ENCODE results near the gene SLC34A1. TPM values are rescaled to one million over a fixed set of nuclear protein-coding genes. Genes with fewer than 3 reads are reported as not detected.

Gene SLC34A1
- total and polyA plus RNA-seq, 2 of the 4 experiments (the other 2 are of a cell fraction), result not detected

- WGBS, 2 experiments (ENCODE audit: extremely low coverage in 2 of 2, insufficient read length in 1 of 2), result 65% methylated on average over 2 of the region's 5 CpGs; no CpG with 5 or more reads in 1 of the 2 experiments
- peaks cover 46% of the 10 kb centered on the region for H3K27me3 ChIP-seq (ENCODE audit: control insufficient read depth, insufficient read depth, low read length)
- dilution Hi-C loops (cut with HindIII; ENCODE audit: low sequenced_read_pairs, unreplicated experiment) (no loop called here), intact Hi-C loops (cut with micrococcal nuclease) (no loop called here), in situ Hi-C loops (cut with MboI; ENCODE audit: low sequenced_read_pairs) (no loop called here)
- no peak overlapping the region for H2BK20ac ChIP-seq (ENCODE audit: low read depth, low read length)
- no peak overlapping the region for H3K23ac ChIP-seq (ENCODE audit: low read depth, low read length)
- ChIA-PET CTCF (interaction anchor here (1.4 kb wide), 1 partner anchor 9 kb away, joined by 7 read pairs; no protein-coding TSS in a partner anchor), POLR2A (ENCODE audit: unreplicated experiment) (no interaction called here)
- H3K4me3 ChIP-seq (ENCODE audit: insufficient read depth, low read depth, low read length), result no peak overlapping the region
- peaks cover 14% of the 10 kb centered on the region for H4K20me1 ChIP-seq (ENCODE audit: insufficient read depth, low read length)
- H3K4me1 ChIP-seq (ENCODE audit: control insufficient read depth, insufficient read depth, low read length), result peaks cover 11% of the 10 kb centered on the region
- H4K91ac ChIP-seq (ENCODE audit: insufficient read depth, low read depth, low read length), result no peak overlapping the region
- H3K9me1 ChIP-seq (ENCODE audit: insufficient read depth, low read length), result peaks cover 7% of the 10 kb centered on the region
- H2AK9ac ChIP-seq (replicated peaks; ENCODE audit: low read depth, low read length, poor library complexity), result no peak overlapping the region
- H4K8ac ChIP-seq (ENCODE audit: low read depth in 2 of 2, low read length in 2 of 2), result no peak overlapping the region
- BruUV-seq (replicated peaks), result no TSS peak
- H3K9me3 ChIP-seq (ENCODE audit: control insufficient read depth, insufficient read depth, low read length), result no peaks in the 10 kb centered on the region
- H4K5ac ChIP-seq (ENCODE audit: low read depth, low read length), result no peak overlapping the region
- no peak overlapping the region for H2AFZ ChIP-seq (replicated peaks; ENCODE audit: low read length, poor library complexity)
- H3K18ac ChIP-seq (ENCODE audit: low read depth, low read length), result no peak overlapping the region
- H3K27ac ChIP-seq (ENCODE audit: insufficient read depth, low read length), result no peak overlapping the region
- no peak overlapping the region for H3K14ac ChIP-seq (replicated peaks; ENCODE audit: low read depth, low read length)
- no peak overlapping the region for H3K9ac ChIP-seq (ENCODE audit: low read depth, low read length)
- no peak overlapping the region for H2BK15ac ChIP-seq (ENCODE audit: low read depth, low read length)
- no peak overlapping the region for H2BK5ac ChIP-seq (ENCODE audit: low read depth, low read length, poor library complexity, severe bottlenecking)
- peaks cover 0 to 2% of the 10 kb centered on the region in 2 experiments; a peak in 1 of 4 replicates for H3K79me1 ChIP-seq (ENCODE audit: low read depth in 1 of 2, low read length in 2 of 2)
- DNase-seq (no peak), ATAC-seq (ENCODE audit: low read depth) (no peak)
- no peak overlapping the region for H3K56ac ChIP-seq (ENCODE audit: extremely low read depth, insufficient read depth, low read length)
- H3K4me2 ChIP-seq (ENCODE audit: low read depth, low read length), result no peak overlapping the region
- H3K36me3 ChIP-seq (ENCODE audit: control insufficient read depth, insufficient read depth, low read length), result no peaks in the 10 kb centered on the region
- TF ChIP-seq CTCF (conservative IDR thresholded peaks at IDR 0.05; ENCODE audit: low read depth, low read length), result no peak
- TF ChIP-seq RAD21 (IDR thresholded peaks at IDR 0.05; ENCODE audit: low read length), result no peak
- no peak for TF ChIP-seq MAFK (IDR thresholded peaks at IDR 0.05; ENCODE audit: low read depth, low read length)
- no peak for TF ChIP-seq POLR2A (IDR thresholded peaks at IDR 0.05; ENCODE audit: low read depth, low read length)
- no peak for TF ChIP-seq MXI1 (IDR thresholded peaks at IDR 0.05; ENCODE audit: borderline replicate concordance, low read depth, low read length)
- TF ChIP-seq FOS (IDR thresholded peaks at IDR 0.05; ENCODE audit: low read depth, low read length), result no peak
- no peak for TF ChIP-seq SMC3 (IDR thresholded peaks at IDR 0.05; ENCODE audit: low read depth, low read length)
- TF ChIP-seq CEBPB (IDR thresholded peaks at IDR 0.05; ENCODE audit: low read depth, low read length), result no peak
- TF ChIP-seq RFX5 (IDR thresholded peaks at IDR 0.05; ENCODE audit: low read depth, low read length), result no peak
- TF ChIP-seq RCOR1 (IDR thresholded peaks at IDR 0.05; ENCODE audit: insufficient replicate concordance, low read length), result no peak
- TF ChIP-seq NFE2L2 (IDR thresholded peaks at IDR 0.05; ENCODE audit: low read depth, low read length), result no peak
- TF ChIP-seq USF2 (IDR thresholded peaks at IDR 0.05; ENCODE audit: low read depth, low read length), result no peak
- no peak overlapping the region for H2BK120ac ChIP-seq (ENCODE audit: low read depth, low read length)
- H2AK5ac ChIP-seq (ENCODE audit: low read depth, low read length), result no peak overlapping the region
- no peak overlapping the region for H3K4ac ChIP-seq (ENCODE audit: low read depth, low read length)
Observed at GRCh38 chr5:177393990-177394389, 9.8 kb downstream of the SLC34A1 start.

All from IMR-90 (cell line).